ENCODE measurements around the gene PRMT7. TPM values are rescaled to one million over a fixed set of nuclear protein-coding genes. Genes with fewer than 3 reads are reported as not detected.

PRMT7 gene
- total and polyA plus RNA-seq, 2 of the 8 experiments (the other 6 are each of a cell fraction or from before 2014, with no cell fraction given), result 48.2 to 49.3 TPM

GRCh38 chr16:68383858-68384257 lies 73.0 kb downstream of the PRMT7 start:
- WGBS, 2 experiments (ENCODE audit: extremely low coverage in 1 of 2, insufficient coverage in 1 of 2, insufficient read length in 1 of 2, insufficient replicate concordance in 2 of 2, low coverage in 1 of 2, low lambda C conversion rate in 2 of 2, missing lambda C conversion rate in 1 of 2), result 93% methylated on average over 4 of the region's 4 CpGs; no CpG with 5 or more reads in 1 of the 2 experiments
- DNase-seq (ENCODE audit: low read depth in 1 of 2, low spot score in 2 of 2) (no peak), FAIRE-seq (no peak)
- Histone ChIP-seq H3K56ac (replicated peaks; ENCODE audit: insufficient read length, low read depth, low read length) (no peak overlapping the region), H4K8ac (ENCODE audit: extremely low read depth, insufficient read depth, low read length) (no peak overlapping the region), H3K79me2 (ENCODE audit: control insufficient read depth in 1 of 2, insufficient read depth in 2 of 2, low read length in 2 of 2) (no peaks in the 10 kb centered on the region), H3K4me3 (ENCODE audit: extremely low read depth in 1 of 4, insufficient read depth in 2 of 4, low read depth in 3 of 4, low read length in 4 of 4) (no peak overlapping the region), H2BK20ac (ENCODE audit: low read length) (0 out of 2 replicates have a peak overlapping the region, but pooled peaks have one; percentile 77), H4K5ac (ENCODE audit: insufficient read length, low read depth, low read length) (no peak overlapping the region), H3K27ac (ENCODE audit: low read depth, low read length) (no peak overlapping the region), H3K23ac (ENCODE audit: insufficient read length) (no peak overlapping the region), H3K23me2 (ENCODE audit: low read depth, low read length) (no peaks in the 10 kb centered on the region), H3K9ac (replicated peaks in 1 of 4; ENCODE audit: extremely low read depth in 1 of 4, low read depth in 3 of 4, low read length in 3 of 4) (no peak overlapping the region), H3K79me1 (ENCODE audit: low read depth, low read length) (no peaks in the 10 kb centered on the region), H3K14ac (ENCODE audit: insufficient read length) (no peak overlapping the region), H3K4ac (replicated peaks; ENCODE audit: insufficient read length, low read depth, low read length) (no peak overlapping the region), H3K4me2 (ENCODE audit: insufficient read depth in 1 of 2, low read depth in 2 of 2, low read length in 2 of 2) (no peak overlapping the region), H4K20me1 (replicated peaks in 1 of 2; ENCODE audit: control insufficient read depth in 1 of 2, insufficient read depth in 2 of 2, low read length in 2 of 2) (no peaks in the 10 kb centered on the region), H2BK12ac (ENCODE audit: low read depth, low read length) (peak overlapping the region; percentile 53; the same call in 1 of the 2 replicates), H2BK120ac (replicated peaks; ENCODE audit: low read depth, low read length) (no peak overlapping the region), H3K9me3 (ENCODE audit: insufficient read depth in 2 of 2, low read depth in 1 of 2, low read length in 1 of 2) (no peaks in the 10 kb centered on the region), H3K27me3 (replicated peaks in 1 of 4; ENCODE audit: control insufficient read depth in 3 of 4, extremely low read depth in 1 of 4, insufficient read depth in 3 of 4, low read length in 3 of 4) (no peaks in the 10 kb centered on the region; a peak in 1 of 7 replicates), H3K18ac (ENCODE audit: extremely low read depth, low read length) (peak overlapping the region; percentile 51; the same call in 1 of the 2 replicates), H2BK5ac (ENCODE audit: low read depth, low read length) (peak overlapping the region; percentile 6; the same call in 1 of the 2 replicates), H4K91ac (replicated peaks; ENCODE audit: insufficient read length, low read length) (peak overlapping the region; percentile 25), H3K36me3 (ENCODE audit: control insufficient read depth in 2 of 4, insufficient read depth in 4 of 4, low read length in 3 of 4) (no peaks in the 10 kb centered on the region), H2AFZ (ENCODE audit: low read length) (no peak overlapping the region), H2AK5ac (ENCODE audit: low read depth, low read length) (peak overlapping the region; percentile 94), H3K4me1 (replicated peaks in 1 of 4; ENCODE audit: control insufficient read depth in 3 of 4, insufficient read depth in 4 of 4, low read length in 3 of 4) (peaks cover 3 to 28% (median 15%) of the 10 kb centered on the region in 4 experiments), H2BK15ac (ENCODE audit: low read length) (0 out of 2 replicates have a peak overlapping the region, but pooled peaks have one; percentile 81)
- CTCF ChIA-PET (ENCODE audit: partially characterized antibody), result interaction anchor here (0.9 to 10.6 kb wide), 11 partner anchors 10 to 126 kb away, joined by 3 to 221 read pairs (median 5); no protein-coding TSS in a partner anchor
- POLR2A ChIA-PET (ENCODE audit: partially characterized antibody), result interaction anchor here (1.2 to 1.6 kb wide), 3 partner anchors 15 to 25 kb away, joined by 4 to 6 read pairs (median 4); no protein-coding TSS in a partner anchor
- TF ChIP-seq HDAC6 (IDR thresholded peaks at IDR 0.05; ENCODE audit: low read depth, low read length) (no peak), KDM1A (IDR thresholded peaks at IDR 0.05; ENCODE audit: borderline replicate concordance, low read length) (no peak), CEBPB (IDR thresholded peaks at IDR 0.05; ENCODE audit: low read depth, low read length) (no peak), JUND (IDR thresholded peaks at IDR 0.05; ENCODE audit: low read length) (no peak), RAD21 (IDR thresholded peaks at IDR 0.05 in 1 of 2, conservative IDR thresholded peaks at IDR 0.05 in 1 of 2; ENCODE audit: low read depth in 2 of 2, low read length in 2 of 2) (no peak), MAFK (IDR thresholded peaks at IDR 0.05; ENCODE audit: low read depth, low read length) (no peak), CBX8 (IDR thresholded peaks at IDR 0.05; ENCODE audit: borderline replicate concordance, low read depth, low read length) (no peak), ZNF274 (IDR thresholded peaks at IDR 0.05; ENCODE audit: borderline replicate concordance, extremely low read depth, low read length) (no peak), ATF2 (IDR thresholded peaks at IDR 0.05; ENCODE audit: low read length) (no peak)
